ENCODE measurements around the gene ATP1B1.

Gene ATP1B1

GRCh38 chr1:169112241-169112640 lies 5.8 kb downstream of the ATP1B1 start:
- DNase-seq (ENCODE audit: low read depth) = peak; percentile 63
- no peak overlapping the region for H3K4me3 ChIP-seq (replicated peaks; ENCODE audit: low read depth, low read length)
- no peak for TF ChIP-seq CTCF (IDR thresholded peaks at IDR 0.05; ENCODE audit: low read length, missing control alignments)

GRCh38 chr1:169113613-169114119 lies 7.2 kb downstream of the ATP1B1 start:
- no peak for TF ChIP-seq CTCF (IDR thresholded peaks at IDR 0.05; ENCODE audit: low read length, missing control alignments)
- no peak overlapping the region for H3K4me3 ChIP-seq (replicated peaks; ENCODE audit: low read depth, low read length)
- DNase-seq (ENCODE audit: low read depth) = peak; percentile 91

GRCh38 chr1:169115891-169116585 lies 9.5 kb downstream of the ATP1B1 start:
- DNase-seq (ENCODE audit: low read depth) = peak; percentile 17
- H3K4me3 ChIP-seq (replicated peaks; ENCODE audit: low read depth, low read length) = no peak overlapping the region
- no peak for TF ChIP-seq CTCF (IDR thresholded peaks at IDR 0.05; ENCODE audit: low read length, missing control alignments)

GRCh38 chr1:169117014-169117413 lies 10.5 kb downstream of the ATP1B1 start:
- no peak for DNase-seq (ENCODE audit: low read depth)
- H3K4me3 ChIP-seq (replicated peaks; ENCODE audit: low read depth, low read length) = no peak overlapping the region
- TF ChIP-seq CTCF (IDR thresholded peaks at IDR 0.05; ENCODE audit: low read length, missing control alignments) = no peak

- no peak for DNase-seq (ENCODE audit: low read depth)
- H3K4me3 ChIP-seq (replicated peaks; ENCODE audit: low read depth, low read length) = no peak overlapping the region
- TF ChIP-seq CTCF (IDR thresholded peaks at IDR 0.05; ENCODE audit: low read length, missing control alignments) = no peak
Observed at GRCh38 chr1:169117599-169117998, 11.1 kb downstream of the ATP1B1 start.

- no peak for TF ChIP-seq CTCF (IDR thresholded peaks at IDR 0.05; ENCODE audit: low read length, missing control alignments)
- DNase-seq (ENCODE audit: low read depth) = no peak
- H3K4me3 ChIP-seq (replicated peaks; ENCODE audit: low read depth, low read length) = no peak overlapping the region
Observed at GRCh38 chr1:169118227-169118626, 11.7 kb downstream of the ATP1B1 start.

- TF ChIP-seq CTCF (IDR thresholded peaks at IDR 0.05; ENCODE audit: low read length, missing control alignments) = no peak
- no peak for DNase-seq (ENCODE audit: low read depth)
- H3K4me3 ChIP-seq (replicated peaks; ENCODE audit: low read depth, low read length) = no peak overlapping the region
Observed at GRCh38 chr1:169119405-169119804, 12.9 kb downstream of the ATP1B1 start.

Data from fibroblast of pulmonary artery (primary cell).